ENCODE measurements around the gene GABRR2.

DNA sequence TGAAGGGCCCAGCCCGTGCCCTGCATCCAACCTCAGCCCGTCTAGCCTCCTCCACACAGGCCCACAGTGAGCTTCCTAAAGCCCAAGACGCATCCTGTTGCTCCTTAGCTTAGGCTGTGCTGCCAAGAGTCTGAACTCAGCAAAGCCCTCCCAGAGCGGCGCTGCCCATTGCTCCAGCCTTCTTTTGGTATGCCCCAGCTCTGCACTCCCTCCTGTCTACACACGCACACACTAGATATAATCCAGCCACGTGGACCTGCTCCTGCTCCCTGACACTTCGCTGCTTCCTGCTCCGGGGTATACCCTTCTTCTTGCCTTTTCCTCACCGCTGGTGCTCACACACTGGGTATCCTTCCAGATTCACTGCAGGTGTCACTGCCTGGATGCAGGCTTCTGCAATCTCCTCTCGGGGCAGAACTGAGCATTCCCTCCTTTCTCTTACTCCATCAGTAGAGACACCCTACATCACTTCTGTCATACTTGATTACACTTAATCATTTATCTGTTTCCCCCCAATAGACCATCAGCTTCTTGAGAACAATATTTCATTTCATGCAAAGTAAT, 23.8 kb downstream of the GABRR2 start:
- TF ChIP-seq, protein P1, sequence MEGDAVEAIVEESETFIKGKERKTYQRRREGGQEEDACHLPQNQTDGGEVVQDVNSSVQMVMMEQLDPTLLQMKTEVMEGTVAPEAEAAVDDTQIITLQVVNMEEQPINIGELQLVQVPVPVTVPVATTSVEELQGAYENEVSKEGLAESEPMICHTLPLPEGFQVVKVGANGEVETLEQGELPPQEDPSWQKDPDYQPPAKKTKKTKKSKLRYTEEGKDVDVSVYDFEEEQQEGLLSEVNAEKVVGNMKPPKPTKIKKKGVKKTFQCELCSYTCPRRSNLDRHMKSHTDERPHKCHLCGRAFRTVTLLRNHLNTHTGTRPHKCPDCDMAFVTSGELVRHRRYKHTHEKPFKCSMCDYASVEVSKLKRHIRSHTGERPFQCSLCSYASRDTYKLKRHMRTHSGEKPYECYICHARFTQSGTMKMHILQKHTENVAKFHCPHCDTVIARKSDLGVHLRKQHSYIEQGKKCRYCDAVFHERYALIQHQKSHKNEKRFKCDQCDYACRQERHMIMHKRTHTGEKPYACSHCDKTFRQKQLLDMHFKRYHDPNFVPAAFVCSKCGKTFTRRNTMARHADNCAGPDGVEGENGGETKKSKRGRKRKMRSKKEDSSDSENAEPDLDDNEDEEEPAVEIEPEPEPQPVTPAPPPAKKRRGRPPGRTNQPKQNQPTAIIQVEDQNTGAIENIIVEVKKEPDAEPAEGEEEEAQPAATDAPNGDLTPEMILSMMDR (IDR thresholded peaks at IDR 0.05) = no peak
- TF ChIP-seq POLR2A (IDR thresholded peaks at IDR 0.05) = no peak

All from lower leg skin (tissue), 3 donors.